HG03571 (cell line): ENCODE data around the gene ARPC1A.
"Not testable (repeated sequence)": the region's sequence is repeated elsewhere in the genome, so short reads cannot be mapped to it uniquely, and the experiment has no call there.

Experiments
- ATAC-seq: cut with Tn5 transposase; IDR thresholded peaks from one replicate; pipeline ENCODE4 v1.9.1; 2021; ENCODE audit not compliant: unreplicated experiment

ARPC1A gene

GRCh38 chr7:99406557-99406956, 80.9 kb downstream of the ARPC1A start:
- ATAC-seq, result no peak

- no peak for ATAC-seq
Measured at GRCh38 chr7:99407872-99408378, 82.2 kb downstream of the ARPC1A start.

GRCh38 chr7:99408379-99409191, 82.9 kb downstream of the ARPC1A start, which contains the start of the genes BUD31 and PDAP1:
Gene BUD31, plus strand, starts transcription at chr7:99408969. Its CDS starts 2,124 bp downstream, at chr7:99411093.
Gene PDAP1, minus strand, starts transcription at chr7:99408597. Its CDS starts 49 bp downstream, at chr7:99408548.
- ATAC-seq, result peak; percentile 70

- no peak for ATAC-seq
Measured at GRCh38 chr7:99409192-99409572, 83.5 kb downstream of the ARPC1A start.

GRCh38 chr7:99409806-99410205, 84.1 kb downstream of the ARPC1A start:
- no peak for ATAC-seq

GRCh38 chr7:99410635-99411034, 84.9 kb downstream of the ARPC1A start:
- no peak for ATAC-seq

- not testable (repeated sequence) for ATAC-seq
Measured at GRCh38 chr7:99415513-99416127, 89.9 kb downstream of the ARPC1A start.
